HG02798 (cell line): Measurements from ENCODE around the gene FOXI2.
A peak's percentile ranks its signal among the peaks of the same experiment; 100 is the strongest.

Source experiments
- ATAC-seq: cut with Tn5 transposase; IDR thresholded peaks from one replicate; pipeline ENCODE4 v1.9.1; 2021; ENCODE audit warnings: mild to moderate bottlenecking; ENCODE audit not compliant: unreplicated experiment, poor library complexity

The FOXI2 gene

GRCh38 chr10:127736915-127737562, at the start of gene FOXI2:
Gene FOXI2, plus strand, starts transcription at chr10:127737185. Its CDS starts 89 bp downstream, at chr10:127737274.
- no peak for ATAC-seq

GRCh38 chr10:127687548-127687947, 49.4 kb upstream of the FOXI2 start:
- ATAC-seq: no peak

DNA sequence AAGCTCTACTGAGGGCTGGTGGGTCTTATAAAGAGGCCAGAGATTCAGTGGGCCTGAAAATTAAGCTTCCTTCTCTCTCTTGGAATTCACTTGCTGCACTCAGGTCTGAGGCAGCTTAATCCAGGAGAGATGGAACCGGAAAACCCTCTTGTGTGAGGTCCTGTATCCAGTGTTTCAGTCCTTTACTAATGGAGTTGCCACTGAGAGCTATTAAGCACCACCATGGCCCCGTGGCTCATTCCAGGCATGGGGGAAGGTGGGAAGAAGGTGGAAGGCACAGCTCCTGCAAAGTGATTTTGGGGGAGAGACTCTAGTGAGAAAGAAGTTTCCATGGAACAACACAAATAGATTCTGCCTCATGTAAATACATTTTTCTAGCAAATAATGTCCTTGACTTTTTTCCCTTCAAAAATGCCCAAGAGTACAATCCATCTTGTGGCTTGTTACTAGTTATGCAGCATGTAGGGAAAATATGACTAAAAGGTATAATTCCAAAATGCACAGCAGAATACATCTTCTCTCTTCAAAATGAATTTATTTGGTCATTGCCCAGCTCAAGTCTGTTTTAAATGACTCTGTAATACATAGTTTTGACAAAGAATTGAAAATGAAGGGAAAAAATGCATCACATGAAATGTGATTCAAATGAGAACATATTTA, 46.7 kb upstream of the FOXI2 start:
- no peak for ATAC-seq

DNA sequence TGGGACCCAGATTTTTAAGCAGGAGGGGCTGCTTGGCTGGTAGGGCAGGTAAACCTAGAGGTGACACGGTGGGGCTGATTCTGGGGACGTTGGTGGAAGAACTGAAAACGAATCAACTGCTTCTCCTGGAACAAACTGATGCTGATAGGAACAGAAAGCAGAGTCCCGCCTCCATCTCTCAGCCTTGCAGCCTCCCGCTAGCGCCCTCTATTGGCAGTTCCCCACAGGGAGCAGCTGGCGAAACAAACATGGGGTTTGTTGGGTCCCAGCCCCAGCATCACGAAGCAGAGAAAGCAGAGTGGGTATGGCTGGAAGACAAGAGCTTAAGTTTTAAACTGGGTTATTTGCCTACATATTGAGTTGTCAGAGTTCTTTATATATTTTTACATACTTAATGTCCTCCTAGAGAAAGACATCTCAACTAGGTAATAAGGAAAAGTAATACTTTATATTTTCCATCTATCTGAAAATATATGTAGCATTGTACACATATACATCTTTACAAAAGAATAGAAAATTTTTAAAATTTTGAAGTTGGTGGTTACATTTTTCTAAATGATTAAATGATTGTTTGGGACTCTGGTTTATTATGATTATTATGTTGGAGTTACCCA, 42.3 kb upstream of the FOXI2 start:
- ATAC-seq: no peak

- no peak for ATAC-seq
These were observed 41.6 kb upstream of the FOXI2 start for GRCh38 chr10:127695431-127695830.

DNA sequence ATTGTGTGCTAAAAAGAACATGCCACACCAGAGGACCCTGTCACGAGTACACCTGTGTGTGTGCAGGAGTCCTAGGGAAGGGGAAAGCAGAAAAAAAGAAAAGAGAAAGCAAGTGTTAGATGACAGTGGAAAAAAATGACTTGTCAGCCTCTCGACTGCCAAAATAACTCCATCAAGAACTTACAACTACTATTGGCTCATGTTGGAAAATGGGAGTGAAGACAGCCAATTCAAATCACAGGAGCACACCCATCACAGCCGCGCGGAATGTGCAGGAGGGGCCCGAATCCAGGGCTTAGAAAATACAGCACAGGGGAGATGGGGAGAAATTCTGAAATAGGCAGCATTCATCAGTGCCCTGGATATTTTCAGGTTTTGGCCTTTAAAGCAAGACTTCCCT, 38.1 kb upstream of the FOXI2 start:
- ATAC-seq: no peak

DNA sequence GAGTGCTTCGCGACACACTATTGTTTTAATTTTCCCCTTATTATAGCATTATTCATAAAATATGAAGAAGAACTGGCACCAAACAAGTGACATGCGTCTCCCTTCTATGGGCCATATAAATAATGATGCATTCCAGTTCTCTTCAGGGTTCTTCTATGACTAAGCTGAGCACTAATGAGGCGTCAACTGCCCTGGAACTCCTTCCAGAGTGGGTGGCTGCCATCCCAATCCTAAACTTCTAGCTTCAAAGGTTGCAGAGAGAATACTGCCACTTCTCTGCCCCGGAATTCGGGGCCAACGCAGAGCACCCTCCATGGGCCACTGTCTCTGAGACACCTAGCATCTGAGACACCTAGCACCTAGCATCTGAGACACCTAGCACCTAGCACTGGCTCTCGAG, 37.7 kb upstream of the FOXI2 start:
- ATAC-seq: no peak

DNA sequence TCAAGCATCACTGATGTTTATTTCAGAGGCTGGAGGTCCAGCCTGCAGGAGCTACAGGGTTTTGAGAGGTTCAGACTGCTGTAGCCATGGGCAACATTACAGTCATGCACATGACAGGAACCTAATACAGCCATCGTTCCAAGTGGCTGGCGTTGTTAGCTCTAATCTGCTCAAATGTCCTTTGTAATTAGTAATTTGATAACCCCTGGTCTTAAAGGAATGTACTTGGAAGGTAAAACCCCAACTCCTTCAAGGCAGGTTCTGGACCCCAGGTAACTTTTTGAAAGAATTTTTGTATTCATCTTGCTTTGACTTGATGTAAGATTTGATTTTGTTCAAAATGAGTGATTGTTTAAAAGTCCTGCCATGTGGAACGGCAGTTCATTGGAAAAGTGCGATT, 34.7 kb upstream of the FOXI2 start:
- ATAC-seq: no peak

DNA sequence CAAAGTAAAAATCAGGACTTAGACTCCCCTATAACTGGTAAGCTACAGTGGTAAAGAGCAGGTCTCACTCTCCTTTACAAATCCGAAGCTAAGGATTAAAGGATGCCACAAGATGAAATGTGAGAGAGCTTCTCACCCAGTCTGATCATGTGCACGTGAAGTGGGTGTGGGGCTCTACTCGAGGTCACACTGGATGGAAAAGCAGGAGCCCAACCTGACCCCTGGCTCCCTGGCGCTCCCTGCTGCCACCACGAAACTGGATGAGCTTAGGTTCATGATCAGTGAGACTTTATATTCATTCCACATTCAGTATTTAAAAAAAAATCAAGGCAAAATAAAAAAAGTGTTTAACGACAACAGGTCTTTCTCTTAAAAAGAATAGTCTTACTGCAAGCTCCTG, 21.7 kb upstream of the FOXI2 start:
- no peak for ATAC-seq

- ATAC-seq: no peak
These were observed 21.1 kb upstream of the FOXI2 start for GRCh38 chr10:127715782-127716378.

- ATAC-seq: peak; percentile 76
These were observed 16.8 kb upstream of the FOXI2 start for GRCh38 chr10:127720142-127720541.

- ATAC-seq: no peak
These were observed 16.1 kb upstream of the FOXI2 start for GRCh38 chr10:127720903-127721302.

DNA sequence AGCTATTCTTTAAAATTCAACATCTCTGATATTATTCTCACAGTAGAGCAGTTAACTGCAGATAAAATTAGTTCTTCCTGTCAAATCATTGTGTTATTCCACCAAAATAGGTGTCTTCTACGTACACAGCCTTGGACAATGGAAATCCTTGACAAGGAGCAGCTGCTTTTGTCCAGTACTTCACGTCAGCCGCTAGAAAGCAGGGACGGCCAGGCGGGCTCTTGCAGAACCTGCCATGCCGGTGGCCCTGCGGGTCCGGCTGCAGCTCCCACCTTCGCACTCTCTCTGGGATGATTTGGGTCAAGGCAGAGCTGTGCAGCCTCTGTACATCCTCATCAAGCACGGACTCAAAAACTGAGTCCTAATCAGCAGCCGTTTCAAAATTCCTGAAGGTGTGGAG, 2.2 kb upstream of the FOXI2 start:
- ATAC-seq: no peak

DNA sequence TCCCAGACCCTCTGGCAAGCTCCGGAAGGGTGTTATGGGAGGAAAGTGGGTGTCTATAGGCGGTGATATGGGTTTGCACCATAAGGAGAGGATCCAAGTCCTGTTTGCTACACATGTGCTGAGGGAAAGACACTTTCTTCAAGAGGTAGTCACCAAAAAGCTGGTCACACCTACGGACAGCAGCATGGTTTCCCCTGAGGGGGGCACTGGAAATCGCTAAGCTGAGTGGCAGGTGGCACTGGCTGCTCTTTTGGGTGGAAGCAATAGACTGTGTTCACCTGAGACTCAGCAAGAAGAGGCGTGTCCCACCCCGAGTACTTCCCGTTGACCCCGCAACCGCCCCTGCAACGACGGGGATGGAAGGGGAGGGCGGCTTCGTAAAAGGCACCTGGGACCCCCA, 1.8 kb upstream of the FOXI2 start:
- no peak for ATAC-seq

DNA sequence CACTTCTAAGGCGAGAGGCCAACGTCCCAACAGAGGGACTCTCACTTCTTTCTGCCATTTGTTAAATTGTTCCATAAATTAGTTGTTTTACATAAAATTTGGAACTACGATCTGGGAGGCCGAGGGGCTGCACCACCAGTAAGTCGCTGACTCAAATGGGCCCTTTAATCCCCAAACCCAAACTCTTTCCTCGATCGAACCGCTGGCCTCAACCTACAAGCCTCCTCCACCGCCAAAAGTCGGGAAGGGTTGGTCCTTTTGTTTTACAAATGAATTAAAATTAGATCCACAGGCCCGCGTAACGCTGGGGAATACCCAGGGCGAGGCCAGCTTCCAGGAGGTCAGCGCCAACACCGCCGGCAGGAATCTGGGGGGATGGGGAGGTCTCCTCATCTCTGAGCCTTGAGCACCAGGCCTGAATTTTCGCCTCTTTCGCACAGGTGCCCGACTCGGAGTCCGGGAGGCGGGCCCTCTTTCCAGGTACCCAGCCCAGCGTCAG, 1.2 kb upstream of the FOXI2 start:
- no peak for ATAC-seq

GRCh38 chr10:127736222-127736914, 617 bp upstream of the FOXI2 start:
- no peak for ATAC-seq

GRCh38 chr10:127737563-127738511, 852 bp downstream of the FOXI2 start:
- ATAC-seq: no peak

DNA sequence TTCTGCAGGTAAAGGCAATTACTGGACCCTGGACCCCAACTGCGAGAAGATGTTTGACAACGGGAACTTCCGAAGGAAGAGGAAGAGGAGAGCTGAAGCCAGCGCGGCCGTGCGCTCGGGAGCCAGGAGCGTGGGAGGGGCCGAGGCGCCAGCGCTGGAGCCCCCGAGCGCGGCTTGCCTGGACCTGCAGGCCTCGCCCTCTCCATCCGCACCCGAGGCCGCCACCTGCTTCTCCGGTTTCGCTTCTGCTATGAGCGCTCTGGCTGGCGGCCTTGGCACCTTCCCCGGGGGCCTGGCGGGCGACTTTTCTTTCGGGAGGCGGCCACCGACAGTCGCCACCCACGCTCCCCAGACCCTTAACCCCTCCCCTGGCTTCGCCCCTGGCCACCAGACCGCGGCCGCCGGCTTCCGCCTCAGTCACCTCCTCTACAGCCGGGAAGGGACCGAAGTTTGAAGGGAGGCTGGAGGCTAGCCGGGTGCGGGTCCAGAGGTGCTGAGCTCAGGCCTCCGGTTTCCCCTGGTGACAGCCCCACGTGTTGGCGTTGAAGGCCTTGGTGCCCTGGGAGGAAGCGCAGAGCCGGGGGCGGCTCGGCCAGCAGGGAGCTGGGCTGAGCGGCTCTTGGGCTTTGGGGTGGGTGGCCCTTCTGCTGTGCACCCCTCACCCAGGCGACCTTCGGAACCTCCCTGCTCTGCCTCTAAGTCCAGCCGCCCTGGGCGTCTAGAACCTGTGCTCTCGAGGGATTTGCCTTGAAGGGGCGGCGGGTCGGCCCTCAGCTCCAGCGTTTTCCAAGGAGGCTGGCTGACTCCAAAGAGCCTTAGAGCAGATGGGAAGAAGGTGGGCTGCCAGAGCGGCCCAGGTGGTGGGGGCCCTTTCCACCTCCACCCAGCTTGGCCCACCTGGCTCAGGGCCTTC, 1.8 kb downstream of the FOXI2 start:
- ATAC-seq: no peak

DNA sequence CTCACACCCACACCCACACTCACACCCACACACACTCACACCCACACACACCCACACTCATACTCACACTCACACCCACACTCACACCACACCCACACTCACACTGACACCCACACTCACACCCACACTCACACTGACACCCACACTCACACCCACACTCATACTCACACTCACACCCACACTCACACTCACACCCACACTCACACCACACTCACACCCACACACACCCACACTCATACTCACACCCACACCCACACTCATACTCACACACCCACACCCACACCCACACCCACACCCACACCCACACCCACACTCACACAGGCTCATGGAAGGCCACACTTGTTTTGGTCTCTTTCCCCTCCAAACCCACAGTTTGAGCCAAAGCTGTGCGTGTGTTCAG, 2.9 kb downstream of the FOXI2 start:
- no peak for ATAC-seq
